Esophagus squamous epithelium (tissue), 4 donors: ENCODE measurements around the gene SSX2.
"Not testable (repeated sequence)": the region's sequence is repeated elsewhere in the genome, so short reads cannot be mapped to it uniquely, and the experiment has no call there.

Experiments used
- CTCF ChIP-seq, 6 experiments: fragments of 450-650 bp in 4 of 6; fragments of 200-600 bp in 2 of 6; sonication (generic) in 2 of 6; IDR thresholded peaks; one replicate each; pipeline ENCODE4 v1.5.1; 2016 to 2019; ENCODE audit warnings: antibody characterized with exemption in 6 of 6, mild to moderate bottlenecking in 4 of 6, moderate library complexity in 4 of 6
- POLR2A ChIP-seq, 4 donors: fragments of 450-650 bp; IDR thresholded peaks; one replicate each; pipeline ENCODE4 v1.6.1; 2017; ENCODE audit warnings: antibody characterized with exemption in 4 of 4, mild to moderate bottlenecking in 4 of 4, moderate library complexity in 3 of 4

- not testable (repeated sequence) for TF ChIP-seq CTCF, POLR2A (IDR thresholded peaks at IDR 0.05)
These were observed 52.2 kb downstream of the SSX2 start, which contains the start of gene SSX7 for GRCh38 chrX:52654800-52655199.
